IPS DF 19.7 (cell line): ENCODE data around the gene CSTPP1.

Source experiments
- DNase-seq: peaks from one replicate; pipeline ENCODE4 v3.0.0-alpha.2; 2013; ENCODE audit warnings: low read depth, low spot score

Gene CSTPP1

DNA sequence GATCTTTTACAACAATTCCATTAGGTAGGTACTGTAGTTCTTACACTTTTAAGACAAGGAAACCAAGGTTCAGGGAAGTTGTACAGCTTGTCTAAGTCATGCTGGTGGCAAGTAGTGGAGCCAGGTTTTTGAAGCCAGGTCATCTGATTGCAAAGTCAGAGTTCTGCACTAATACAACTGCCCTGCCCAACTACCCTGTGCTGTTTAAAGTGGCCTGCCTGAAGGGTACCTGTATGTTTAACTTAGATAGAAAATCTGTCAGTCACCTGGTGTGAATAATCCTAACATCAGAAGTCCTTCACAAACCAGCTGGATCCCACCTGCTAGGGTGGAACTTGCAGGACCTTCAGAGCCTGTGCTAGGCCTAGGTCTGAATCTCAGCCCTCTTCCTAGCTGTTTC, 195.9 kb downstream of the CSTPP1 start:
- no peak for DNase-seq

DNA sequence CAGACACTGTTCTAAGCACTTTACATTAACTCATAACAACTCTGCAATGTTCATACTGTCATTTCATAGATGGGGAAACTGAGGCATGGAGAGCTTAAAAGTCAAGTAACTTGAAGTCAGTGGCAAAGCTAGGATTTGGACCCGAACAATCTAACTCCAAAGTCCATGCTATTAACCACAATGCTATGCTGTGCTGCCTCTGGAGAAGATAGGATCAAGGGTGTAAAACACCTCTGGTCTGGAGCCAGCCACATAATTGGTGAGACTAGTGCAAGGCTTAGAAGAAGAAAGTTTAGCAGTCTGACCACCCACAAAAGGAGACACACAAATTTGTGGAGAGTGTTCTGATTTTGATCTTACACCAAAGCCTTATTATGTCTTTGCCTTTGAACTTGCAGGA, 196.4 kb downstream of the CSTPP1 start:
- DNase-seq, result no peak

DNA sequence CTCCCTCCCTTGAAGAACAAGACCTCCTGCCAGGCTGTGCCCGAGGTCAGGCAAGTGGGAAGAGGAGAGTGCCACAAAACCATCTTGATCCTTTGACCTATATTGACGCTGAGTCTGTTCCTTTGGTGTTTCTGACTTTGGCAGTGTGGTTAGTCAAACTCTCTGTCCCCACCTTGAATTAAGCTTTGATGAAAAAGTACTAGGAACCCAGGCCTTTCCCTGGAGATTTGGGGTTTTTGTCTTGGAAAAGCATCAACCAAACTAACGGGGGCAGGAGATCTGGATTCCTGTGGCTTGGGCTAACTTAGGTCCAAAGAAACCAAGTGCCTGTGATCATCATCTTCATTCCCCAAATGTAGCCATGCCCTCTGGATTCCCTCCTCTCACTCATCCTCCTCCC, 199.8 kb downstream of the CSTPP1 start:
- DNase-seq, result no peak

DNA sequence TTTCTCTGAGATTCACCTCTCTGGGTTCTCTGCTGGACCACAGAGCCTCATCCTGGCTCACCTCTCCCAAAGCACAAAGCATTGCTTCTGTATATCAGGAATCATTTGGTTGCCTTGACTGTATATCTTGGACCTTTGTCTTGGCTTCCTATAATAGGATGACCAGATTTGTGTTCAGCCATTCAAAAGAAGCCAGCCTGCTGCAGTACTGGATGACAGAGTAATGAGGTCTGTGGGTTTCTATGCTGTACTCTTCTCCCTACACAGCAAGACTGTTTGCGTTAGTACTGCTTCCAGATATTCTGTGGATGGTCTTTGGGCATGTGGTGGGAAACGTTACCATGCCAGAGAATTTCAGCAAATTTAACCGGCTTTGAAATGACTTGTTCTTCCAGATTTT, 200.4 kb downstream of the CSTPP1 start:
- no peak for DNase-seq

DNA sequence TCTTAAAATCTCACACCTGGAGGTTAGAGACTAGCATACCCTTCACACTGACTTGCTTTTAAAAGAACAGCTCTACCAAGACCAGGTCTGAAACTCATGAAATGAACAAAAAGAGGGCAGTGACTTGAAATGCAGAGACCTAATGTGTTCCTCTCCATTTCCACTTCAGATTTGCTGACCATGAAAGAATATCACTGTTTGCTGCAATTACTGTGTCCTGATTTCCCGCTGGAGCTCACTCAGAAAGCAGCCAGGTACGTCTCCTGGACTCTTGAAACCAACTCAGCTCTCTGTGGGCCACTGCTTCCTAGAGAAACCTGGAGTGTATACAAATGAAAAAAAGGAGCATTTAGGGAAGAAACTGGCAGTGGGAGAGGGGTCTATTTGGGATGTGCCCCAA, 200.9 kb downstream of the CSTPP1 start:
- no peak for DNase-seq

DNA sequence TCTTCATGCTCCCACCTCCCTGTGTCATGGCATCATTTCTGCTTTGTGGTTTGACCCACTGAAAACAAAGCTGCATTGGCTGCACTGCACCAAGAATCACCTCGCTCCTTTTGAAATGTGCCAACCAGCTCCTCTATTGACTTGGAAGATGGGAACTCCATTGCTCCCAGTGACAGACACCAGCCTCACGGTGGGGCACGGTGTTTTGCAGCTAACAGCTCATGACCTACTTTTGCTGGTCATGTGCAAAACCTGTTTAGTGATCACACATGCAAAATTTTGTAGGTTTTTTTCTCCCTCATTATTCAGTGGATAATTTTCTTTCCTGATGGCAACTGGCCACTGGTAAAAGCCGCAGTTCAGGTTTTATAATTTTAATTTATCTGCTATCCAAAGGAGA, 203.3 kb downstream of the CSTPP1 start:
- no peak for DNase-seq

DNA sequence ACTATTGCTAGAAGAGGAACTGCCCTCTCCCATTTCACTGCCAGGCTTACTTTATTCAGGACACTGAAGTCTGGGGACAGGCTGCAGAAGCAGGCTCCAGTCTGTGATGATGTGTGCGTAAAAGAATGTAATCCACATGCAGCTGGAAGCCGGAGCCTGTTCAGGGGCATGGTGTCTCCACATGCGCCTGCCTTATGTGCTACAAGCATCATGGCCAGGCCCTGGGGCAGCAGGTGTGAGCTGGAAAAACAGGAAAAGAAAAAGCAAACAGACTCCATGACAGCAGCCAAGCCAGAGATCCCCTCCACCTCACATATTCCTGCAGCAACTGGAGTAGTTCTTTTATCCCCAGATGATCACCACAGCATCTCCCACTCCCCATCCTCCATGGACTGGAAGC, 206.8 kb downstream of the CSTPP1 start:
- DNase-seq, result no peak

DNA sequence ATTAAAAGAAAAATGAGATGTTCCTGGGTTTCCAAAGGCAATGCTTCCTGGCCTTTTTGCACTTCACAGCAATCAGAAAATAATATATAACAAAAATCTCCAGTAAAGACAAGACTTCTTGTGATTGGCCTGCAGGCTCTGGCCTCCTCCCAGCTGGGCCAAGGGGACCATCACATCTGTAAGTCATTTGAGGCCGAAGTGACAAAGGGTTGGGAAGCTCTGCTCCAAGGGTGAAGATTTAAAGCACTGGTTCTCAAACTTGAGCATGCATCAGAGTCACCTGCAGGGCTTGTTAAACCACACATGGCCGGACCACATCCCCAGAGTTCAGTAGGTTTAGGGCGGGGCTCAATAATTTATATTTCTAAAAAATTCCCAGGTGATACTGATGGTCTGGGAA, 208.0 kb downstream of the CSTPP1 start:
- no peak for DNase-seq

DNA sequence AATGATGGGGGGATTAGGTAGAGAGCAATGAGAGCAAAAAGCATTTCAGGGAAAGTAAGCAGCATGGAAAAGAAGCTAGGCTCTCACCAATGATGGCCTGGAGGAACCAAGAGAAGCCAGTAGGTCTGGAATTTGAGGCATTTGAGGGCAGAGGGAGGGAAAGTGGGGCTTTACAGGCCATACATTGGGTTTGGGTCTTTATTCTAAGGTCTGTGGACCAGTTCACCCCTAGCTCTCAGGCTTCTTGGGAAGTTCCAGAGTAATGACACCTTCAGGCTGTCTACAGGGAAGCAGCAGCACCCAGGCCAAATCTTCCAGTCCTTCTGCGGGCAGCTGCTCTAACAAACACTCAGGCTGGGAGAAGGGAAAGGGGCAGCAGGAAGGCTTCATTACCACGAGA, 210.7 kb downstream of the CSTPP1 start:
- no peak for DNase-seq

DNA sequence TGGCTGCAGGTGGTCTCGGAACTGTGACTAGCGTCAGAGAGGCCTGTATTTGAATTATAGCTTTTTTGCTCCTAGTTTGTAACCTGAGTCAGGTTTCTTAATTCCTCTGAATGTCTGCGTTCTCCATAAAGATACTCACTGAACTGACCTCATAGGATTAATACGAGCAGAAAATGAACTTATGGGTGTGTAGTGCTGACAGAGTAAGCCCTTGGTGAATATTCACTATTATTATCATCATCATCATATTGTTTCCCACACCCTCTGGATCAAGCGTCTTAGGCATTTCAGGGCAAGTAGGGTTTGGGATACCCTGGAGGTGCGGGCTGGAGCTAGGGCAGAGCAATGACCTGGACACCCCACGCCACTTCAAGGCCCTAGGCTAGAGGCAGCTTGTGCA, 211.1 kb downstream of the CSTPP1 start:
- no peak for DNase-seq

DNA sequence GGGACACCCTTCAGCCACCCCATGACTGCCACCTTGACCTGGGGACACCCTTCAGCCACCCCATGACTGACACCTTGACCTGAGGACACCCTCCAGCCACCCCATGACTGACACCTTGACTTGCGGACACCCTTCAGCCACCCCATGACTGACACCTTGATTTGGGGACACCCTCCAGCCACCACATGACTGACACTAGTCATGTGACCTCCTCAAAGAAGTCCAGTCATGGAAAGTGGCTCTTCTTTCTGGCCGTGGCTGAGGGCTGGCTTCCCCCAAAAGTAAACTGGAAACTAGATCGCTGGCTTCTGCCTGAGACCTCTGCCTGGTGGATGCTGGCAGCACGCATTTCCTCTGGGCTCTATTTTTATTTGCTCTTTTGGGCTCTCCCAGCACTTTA, 211.7 kb downstream of the CSTPP1 start:
- no peak for DNase-seq

DNA sequence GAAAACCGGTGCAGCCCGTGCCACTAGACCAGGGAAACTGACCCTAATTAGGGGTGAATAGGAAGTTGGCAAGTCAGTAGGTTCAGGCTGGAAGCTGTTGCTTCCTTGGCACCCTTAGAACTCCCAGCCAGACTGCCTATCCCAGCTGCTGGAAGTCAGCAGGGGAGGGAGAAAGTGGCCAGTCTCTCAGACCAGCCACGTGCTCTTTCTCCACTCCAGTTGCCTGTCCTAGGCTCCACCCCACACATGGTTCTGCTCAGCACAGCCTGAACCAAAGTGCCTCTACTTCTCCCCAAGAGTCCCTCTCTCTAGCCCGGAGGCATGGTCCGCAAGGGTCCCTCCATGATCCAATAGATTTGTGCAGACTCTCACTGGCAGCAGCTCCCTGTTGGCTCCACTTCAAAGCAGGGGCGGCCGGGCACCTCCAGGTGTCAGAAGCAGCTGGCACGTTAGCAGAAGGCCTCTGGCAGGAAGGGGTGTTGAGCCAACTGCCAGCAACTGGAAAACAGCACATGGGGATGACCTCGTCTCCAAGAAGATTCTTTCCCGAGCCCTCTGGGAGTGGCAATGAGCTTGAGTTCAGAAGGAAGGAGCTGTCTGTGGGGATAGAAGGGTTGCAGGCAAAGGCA, 212.5 kb downstream of the CSTPP1 start:
- no peak for DNase-seq

DNA sequence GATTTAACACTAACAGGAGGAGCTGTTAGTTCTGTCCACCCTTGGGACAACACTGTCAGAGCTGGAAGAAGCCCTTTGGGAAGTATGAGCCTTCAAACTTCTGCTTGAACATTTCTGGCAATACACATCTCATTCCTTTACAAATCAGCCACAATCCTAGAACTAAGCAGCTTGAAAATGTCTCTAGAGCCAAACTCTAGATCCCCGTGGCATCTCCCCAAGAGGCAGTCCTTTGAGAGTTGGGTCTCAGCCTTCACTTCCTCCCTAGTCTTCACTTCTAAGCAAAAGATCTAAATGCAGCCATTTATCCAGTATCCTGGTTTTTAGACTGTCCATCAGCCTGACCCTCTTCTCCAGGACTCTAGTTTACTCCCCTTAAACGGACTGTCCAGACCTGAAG, 213.2 kb downstream of the CSTPP1 start:
- no peak for DNase-seq

DNA sequence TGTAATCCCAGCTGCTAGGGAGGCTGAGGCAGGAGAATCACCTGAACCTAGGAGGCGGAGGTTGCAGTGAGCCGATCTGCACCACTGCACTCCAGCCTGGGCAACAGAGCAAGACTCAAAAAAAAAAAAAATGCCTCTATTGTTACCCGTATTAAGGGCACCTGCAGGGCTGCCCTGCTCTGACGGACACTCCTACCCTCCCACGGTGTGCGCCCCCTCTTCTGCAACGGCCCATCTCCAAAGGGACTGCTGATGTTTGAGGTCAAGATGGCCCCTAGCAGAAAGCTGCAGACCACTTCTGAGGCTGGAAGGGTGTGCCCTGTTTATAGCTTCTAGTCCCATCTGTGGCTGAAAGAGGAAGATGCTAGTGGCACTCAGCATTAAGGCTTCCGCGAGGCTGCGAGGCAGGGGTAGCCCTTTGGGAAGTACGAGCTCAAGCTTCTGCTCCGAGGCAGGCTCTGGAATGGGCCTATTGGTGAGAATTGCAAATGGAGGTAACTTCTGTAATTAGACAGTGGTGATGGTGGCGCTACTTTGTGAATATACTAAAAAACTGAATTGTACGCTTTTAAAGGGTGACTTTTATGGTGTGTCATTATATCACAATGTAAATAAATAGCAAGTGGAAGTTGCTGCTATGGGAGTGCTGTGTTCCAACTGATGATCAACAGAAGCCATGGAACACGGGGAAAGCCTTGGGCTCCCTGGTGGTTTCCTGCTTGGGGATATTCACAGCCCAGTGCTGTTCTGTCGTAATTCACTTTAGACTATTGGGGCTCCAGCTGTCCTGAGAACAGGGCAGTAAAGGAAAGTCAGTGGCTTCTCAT, 215.8 kb downstream of the CSTPP1 start:
- no peak for DNase-seq

DNA sequence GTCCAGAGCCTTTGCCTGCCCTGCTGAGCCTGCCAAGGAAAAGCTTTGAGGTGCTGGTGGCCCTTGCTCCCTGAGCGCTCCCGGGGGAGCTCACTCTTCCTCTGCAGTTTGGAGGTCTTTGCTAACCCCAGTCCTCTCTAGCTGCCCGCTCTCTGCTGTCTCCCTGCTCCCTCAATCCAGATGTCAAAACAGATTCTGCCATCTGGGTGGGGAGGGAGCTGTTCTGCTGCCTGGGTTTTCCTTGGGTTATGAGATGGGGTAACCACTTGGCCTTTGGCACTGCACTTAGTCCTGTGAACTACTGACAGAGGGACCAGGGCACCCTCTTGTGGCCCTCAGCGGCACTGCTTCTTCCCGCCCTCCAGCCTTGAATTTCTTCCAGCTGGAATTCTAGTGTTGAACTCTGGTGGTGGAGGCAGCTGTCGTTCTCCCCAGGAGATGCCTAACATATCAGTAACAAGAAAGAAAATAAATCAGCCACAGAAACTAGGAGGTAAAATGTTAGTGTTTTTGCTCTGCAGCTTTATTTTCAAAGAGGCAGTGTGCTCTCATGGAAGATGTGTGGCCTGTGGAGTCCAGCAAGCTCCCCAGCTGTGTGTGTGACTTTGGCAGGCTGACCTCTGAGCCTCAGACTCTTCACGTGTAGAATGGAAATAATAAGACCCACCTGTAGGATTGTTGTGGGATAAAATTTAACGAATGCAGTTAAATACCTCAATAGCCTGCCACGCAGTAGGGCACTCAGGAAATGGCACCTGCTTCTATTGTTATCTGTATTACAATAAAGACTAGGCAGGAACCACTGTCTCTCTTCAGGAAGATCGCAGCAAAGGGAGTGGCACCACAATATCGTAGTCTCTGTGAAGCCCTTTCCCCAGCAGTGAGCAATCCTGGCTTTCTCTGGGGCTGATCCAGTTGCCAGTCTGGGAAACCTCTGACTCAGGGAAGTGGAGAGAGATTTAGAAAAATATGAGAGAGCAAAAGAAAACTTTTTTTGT, 216.7 kb downstream of the CSTPP1 start:
- DNase-seq, result no peak

DNA sequence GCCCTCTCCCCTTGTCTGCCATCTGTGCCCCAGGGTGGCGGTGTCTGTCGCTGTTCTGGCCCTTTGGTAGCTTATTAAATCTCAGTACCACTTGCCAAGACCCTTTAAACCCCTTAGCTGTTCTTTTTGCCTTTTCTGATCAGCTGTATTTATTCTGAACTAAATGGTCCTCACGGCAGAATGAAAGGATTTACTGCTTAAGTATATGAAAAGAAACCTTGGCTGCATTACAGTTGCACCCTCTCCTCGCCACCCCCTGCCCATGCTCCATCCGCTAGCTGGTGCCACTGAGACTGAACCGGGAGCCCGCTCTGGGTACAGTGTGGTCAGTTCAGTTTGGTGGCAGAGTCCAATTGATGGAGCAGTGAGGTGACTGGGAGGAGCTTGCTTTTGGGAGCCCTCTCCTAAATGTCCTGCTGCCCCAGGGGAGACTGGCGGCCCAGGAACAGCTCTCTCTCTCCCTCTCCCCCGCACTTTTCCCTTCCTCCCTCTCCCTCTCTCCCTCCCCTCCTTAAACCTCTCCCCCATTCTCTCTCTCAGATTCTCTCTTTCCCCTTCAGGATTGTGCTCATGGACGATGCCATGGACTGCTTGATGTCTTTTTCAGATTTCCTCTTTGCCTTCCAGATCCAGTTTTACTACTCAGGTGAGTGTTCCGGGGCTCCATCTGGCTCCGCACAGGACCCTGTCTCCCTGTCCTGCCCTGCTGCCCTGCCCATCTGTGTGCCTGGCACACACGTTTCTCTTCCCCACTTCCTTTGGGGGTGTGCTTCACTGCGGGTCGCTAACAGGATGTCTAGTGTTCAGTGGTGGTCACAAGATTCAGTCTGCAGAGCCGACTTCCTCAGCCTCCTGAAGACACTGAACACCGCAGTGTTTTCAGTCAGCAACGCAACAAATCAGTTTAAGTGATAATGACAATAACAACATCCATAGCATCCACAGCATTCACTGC, 218.3 kb downstream of the CSTPP1 start:
- DNase-seq, result no peak

DNA sequence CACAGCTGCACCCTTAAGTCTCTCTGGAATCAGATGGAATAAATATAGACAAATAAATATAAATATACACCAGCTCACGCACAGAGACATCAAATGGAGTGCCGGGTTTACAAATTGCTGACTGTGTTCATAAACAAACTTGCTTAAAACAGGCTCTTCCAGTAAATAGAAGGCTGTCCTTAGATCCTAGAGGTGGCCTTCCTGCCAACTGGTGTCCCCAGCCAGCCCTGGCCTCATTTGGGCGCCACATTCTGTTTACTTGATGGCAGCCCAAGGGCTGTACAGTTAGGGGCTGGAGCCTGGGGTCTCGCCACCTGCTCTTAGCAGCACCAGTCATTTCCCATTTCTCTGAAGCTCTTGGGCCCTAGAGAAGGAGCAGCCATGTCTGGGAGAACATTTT, 219.3 kb downstream of the CSTPP1 start:
- DNase-seq, result no peak

DNA sequence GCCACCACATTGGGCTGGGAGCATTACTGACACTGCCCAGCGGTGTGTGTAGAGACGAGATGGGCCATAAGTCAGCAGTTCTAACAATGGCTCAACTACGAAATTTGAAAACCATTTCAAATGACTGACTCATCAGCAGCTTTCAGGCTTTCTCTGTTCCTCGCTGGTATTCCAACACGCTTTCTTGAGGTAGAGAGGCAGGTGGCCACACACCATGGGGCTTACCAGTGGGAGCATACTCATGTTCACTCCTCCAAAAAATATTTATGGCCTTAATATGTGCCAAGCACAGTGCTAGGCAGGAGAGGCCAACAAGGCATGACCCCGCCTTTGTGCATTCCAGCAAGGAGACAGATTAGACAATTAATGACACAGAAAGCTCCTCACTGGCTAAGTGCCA, 219.8 kb downstream of the CSTPP1 start:
- no peak for DNase-seq

DNA sequence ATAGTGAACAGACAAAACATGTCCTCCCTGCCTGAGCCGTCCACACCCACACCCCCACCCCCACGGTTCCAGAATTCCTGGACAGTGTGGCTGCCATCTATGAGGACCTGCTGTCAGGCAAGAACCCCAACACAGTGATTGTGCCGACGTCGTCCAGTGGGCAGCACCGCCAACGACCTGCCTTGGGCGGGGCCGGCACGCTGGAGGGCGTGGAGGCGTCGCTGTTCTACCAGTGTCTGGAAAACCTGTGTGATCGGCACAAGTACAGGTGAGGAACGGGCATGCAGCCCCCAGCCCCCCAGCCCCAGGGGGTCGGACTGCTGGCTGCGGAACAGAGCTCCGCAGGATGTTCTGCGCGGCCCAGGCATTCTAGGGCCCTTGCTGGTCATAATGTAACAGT, 220.4 kb downstream of the CSTPP1 start:
- DNase-seq, result no peak

DNA sequence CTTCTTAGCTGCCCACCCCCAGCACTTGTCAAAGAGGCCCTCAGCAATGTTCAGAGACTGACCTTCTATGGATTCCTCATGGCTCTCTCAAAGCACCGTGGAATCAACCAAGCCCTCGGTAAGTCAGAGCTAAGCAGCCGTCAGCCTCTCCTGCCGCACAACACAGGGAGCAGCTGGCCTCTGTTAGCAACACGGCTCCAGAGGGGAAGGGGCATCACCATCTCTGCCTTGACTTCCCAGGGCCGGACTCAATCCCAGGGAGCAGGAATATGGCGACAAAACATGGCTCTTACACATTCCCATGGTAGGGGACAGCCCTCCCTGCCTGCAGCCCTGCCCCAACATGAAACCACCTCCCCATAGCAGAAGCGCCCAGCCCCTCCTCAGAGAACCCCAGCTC, 221.2 kb downstream of the CSTPP1 start:
- no peak for DNase-seq

DNA sequence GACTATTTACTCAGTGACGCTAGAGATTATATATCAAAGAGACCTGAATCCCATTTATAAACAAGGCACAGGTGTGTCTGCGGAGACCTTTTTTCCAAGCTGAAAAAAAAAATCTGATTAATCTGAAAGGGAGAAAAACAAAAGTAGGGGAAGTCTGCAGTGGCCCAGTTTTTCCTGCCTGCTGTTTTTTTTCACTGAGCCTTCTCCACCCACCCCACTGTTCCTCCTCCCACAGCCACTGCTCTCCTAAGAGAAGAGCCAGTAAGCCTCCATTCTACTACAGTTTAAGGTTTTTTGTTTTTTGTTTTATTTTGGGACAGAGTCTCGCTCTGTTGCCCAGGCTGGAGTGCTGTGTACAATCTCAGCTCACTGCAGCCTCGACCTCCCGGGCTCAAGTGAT, 221.7 kb downstream of the CSTPP1 start:
- no peak for DNase-seq
